ACC112 (cell line): ENCODE data around the gene FBH1.
"Not testable (repeated sequence)": the region's sequence is repeated elsewhere in the genome, so short reads cannot be mapped to it uniquely, and the experiment has no call there.

ENCODE experiments used
- H2AFZ ChIP-seq: fragments of 200-600 bp; sonication (generic); one replicate; pipeline ENCODE4 v1.6.0; 2017; ENCODE audit warnings: antibody characterized with exemption, low read length; ENCODE audit not compliant: unreplicated experiment
- H3K27ac ChIP-seq: fragments of 200-600 bp; sonication (generic); 2 replicates; pipeline ENCODE4 v1.5.1; 2014; ENCODE audit warnings: low read depth, mild to moderate bottlenecking, antibody characterized with exemption, low read length, moderate library complexity
- H3K27me3 ChIP-seq: fragments of 200-600 bp; sonication (generic); 2 replicates; pipeline ENCODE4 v1.6.1; 2014; ENCODE audit warnings: mild to moderate bottlenecking, antibody characterized with exemption, low read length, moderate library complexity, mixed read lengths; ENCODE audit not compliant: insufficient read depth
- H3K36me3 ChIP-seq: fragments of 200-600 bp; sonication (generic); 2 replicates; pipeline ENCODE4 v1.6.1; 2016; ENCODE audit warnings: mild to moderate bottlenecking, antibody characterized with exemption, low read length, moderate library complexity, mixed read lengths; ENCODE audit not compliant: insufficient read depth
- H3K4me1 ChIP-seq: fragments of 200-600 bp; sonication (generic); one replicate; pipeline ENCODE4 v1.6.1; 2016; ENCODE audit warnings: low read length, mixed read lengths; ENCODE audit not compliant: insufficient read depth, unreplicated experiment, control insufficient read depth
- H3K4me3 ChIP-seq: fragments of 200-600 bp; sonication (generic); 2 replicates; pipeline ENCODE4 v1.5.1; 2014; ENCODE audit warnings: mild to moderate bottlenecking, low read depth, low read length
- H3K79me2 ChIP-seq: fragments of 200-600 bp; sonication (generic); one replicate; pipeline ENCODE4 v1.6.0; 2016; ENCODE audit warnings: low read length; ENCODE audit not compliant: control insufficient read depth, unreplicated experiment, insufficient read depth

Gene FBH1

GRCh38 chr10:5959142-5959541 is 69.1 kb downstream of the FBH1 start:
- H3K36me3 ChIP-seq, result no peaks in the 10 kb centered on the region
- H3K4me3 ChIP-seq, result no peak overlapping the region
- H3K79me2 ChIP-seq, result no peaks in the 10 kb centered on the region
- no peak overlapping the region for H3K27ac ChIP-seq
- peaks cover 10% of the 10 kb centered on the region for H3K4me1 ChIP-seq
- H3K27me3 ChIP-seq, result no peaks in the 10 kb centered on the region
- no peak overlapping the region for H2AFZ ChIP-seq

- no peak overlapping the region for H3K27ac ChIP-seq
- no peak overlapping the region for H2AFZ ChIP-seq
- H3K27me3 ChIP-seq, result no peaks in the 10 kb centered on the region
- no peaks in the 10 kb centered on the region for H3K36me3 ChIP-seq
- H3K4me3 ChIP-seq, result no peak overlapping the region
- H3K79me2 ChIP-seq, result no peaks in the 10 kb centered on the region
- peaks cover 10% of the 10 kb centered on the region for H3K4me1 ChIP-seq
These were observed 69.6 kb downstream of the FBH1 start for GRCh38 chr10:5959581-5960069.

GRCh38 chr10:5960070-5960972 is 70.3 kb downstream of the FBH1 start:
- Histone ChIP-seq H3K79me2 (no peaks in the 10 kb centered on the region), H3K27me3 (no peaks in the 10 kb centered on the region), H3K36me3 (no peaks in the 10 kb centered on the region), H3K4me3 (no peak overlapping the region), H2AFZ (no peak overlapping the region), H3K27ac (no peak overlapping the region), H3K4me1 (peaks cover 10% of the 10 kb centered on the region)

- not testable (repeated sequence) for H3K4me1 ChIP-seq, H3K79me2 ChIP-seq, H3K36me3 ChIP-seq, H3K4me3 ChIP-seq, H2AFZ ChIP-seq, H3K27me3 ChIP-seq, H3K27ac ChIP-seq
These were observed 70.9 kb downstream of the FBH1 start for GRCh38 chr10:5960973-5961275.

DNA sequence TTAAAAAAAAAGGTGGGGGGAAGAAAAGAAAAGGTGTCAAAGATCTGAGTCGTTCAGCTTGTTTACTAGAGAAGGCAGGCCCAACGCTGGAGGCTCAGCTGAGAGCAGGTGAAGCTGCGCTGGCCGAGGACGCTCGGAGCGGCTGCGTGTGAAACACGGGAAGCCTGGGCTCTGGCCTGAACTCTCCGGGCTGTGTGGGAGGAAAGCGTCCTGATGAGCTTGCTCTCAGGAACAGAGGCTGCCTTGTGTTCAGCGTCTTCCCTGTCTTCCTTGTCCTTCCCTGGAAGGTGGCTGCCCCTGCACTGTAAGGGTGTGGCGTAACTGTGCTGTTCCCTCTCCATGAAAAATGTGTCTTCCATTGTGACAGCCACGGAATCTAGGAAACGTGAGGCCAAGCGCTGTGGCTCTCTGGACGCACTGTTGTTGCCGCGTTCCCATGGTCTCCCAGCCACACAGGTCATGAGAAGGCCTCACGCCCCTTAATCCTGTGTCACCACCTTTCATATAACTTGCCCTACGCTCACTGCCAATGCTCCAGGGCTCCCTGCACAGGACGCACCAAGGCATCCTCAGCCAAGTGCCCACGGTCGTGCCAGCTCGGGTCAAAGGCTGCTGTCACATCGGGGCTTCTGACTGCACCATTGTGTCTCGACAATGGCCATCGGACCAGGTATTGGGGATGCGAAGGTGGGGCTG is 71.5 kb downstream of the FBH1 start:
- no peaks in the 10 kb centered on the region for H3K27me3 ChIP-seq
- no peaks in the 10 kb centered on the region for H3K79me2 ChIP-seq
- H2AFZ ChIP-seq, result no peak overlapping the region
- H3K4me3 ChIP-seq, result no peak overlapping the region
- H3K27ac ChIP-seq, result no peak overlapping the region
- peaks cover 10% of the 10 kb centered on the region for H3K4me1 ChIP-seq
- H3K36me3 ChIP-seq, result no peaks in the 10 kb centered on the region

- H3K4me3 ChIP-seq, H3K4me1 ChIP-seq, H3K79me2 ChIP-seq, H3K27me3 ChIP-seq, H3K27ac ChIP-seq, H2AFZ ChIP-seq, H3K36me3 ChIP-seq: not testable (repeated sequence)
These were observed 72.4 kb downstream of the FBH1 start for GRCh38 chr10:5962358-5962940.

DNA sequence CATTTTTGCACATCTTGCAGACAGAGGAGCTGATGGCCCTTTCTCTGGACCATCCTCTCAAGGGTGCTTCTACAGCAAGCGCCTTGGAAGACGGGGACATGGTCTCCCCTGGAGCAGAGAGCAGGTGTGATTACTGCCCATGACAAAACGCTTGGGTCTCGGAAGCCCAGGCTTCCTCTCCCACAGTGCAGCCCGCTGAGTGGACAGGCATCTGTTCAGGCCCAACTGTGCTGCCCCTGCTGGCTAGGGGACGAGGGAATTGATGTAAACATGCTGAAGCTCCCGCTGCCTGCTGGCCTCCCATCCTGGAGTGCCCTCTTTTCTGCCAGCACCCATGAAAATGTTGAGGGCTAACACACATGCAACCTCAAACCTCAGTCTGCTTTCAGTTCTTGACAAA is 73.0 kb downstream of the FBH1 start:
- Histone ChIP-seq H2AFZ (no peak overlapping the region), H3K27ac (no peak overlapping the region), H3K4me1 (peaks cover 7% of the 10 kb centered on the region), H3K27me3 (no peaks in the 10 kb centered on the region), H3K4me3 (no peak overlapping the region), H3K79me2 (no peaks in the 10 kb centered on the region), H3K36me3 (no peaks in the 10 kb centered on the region)

DNA sequence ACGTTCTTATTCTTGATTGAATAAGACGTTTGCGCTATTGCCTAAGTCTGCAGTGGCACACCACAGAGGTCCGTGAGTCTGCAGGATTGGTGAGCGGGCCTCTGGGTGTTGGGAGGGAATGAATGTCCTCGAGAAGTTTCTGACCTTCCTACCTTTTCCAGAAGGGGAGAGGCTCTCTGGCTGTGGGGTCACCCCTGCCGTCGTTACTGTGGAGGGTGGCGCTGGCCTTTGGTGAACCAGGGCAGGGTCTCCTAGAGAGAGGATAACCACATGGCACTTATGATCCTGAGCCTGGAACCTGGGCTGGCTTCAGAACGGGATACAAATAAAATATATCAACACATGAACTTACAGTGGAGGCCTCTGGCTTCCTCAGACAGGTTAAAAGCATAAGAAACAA is 73.5 kb downstream of the FBH1 start:
- Histone ChIP-seq H3K4me1 (peaks cover 2% of the 10 kb centered on the region), H3K36me3 (no peaks in the 10 kb centered on the region), H3K27ac (no peak overlapping the region), H3K4me3 (no peak overlapping the region), H3K79me2 (no peaks in the 10 kb centered on the region), H2AFZ (no peak overlapping the region), H3K27me3 (no peaks in the 10 kb centered on the region)

- no peak overlapping the region for H3K27ac ChIP-seq
These were observed 74.7 kb downstream of the FBH1 start for GRCh38 chr10:5964736-5965135.

DNA sequence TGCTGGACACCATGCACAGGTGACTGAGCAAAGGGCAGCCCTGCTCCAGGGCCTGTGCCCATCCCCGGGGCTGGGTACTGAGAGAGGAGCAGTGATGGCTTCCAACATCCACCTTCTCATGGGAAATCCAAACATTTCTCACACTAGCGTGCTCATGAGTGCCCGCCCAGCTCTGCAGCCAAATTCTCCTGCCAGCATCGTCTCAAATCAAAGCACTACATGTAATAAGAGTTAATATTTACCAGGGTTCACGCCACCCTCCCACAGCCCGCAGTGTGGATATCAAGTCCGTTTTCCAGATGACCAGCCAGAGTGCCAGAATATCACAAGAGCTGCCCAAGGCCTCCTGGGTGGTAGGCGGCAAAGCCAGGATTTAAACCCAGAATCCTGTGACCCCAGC is 75.2 kb downstream of the FBH1 start:
- H2AFZ ChIP-seq, result no peak overlapping the region
- H3K79me2 ChIP-seq, result peaks cover 4% of the 10 kb centered on the region
- H3K27me3 ChIP-seq, result no peaks in the 10 kb centered on the region
- no peak overlapping the region for H3K27ac ChIP-seq
- no peaks in the 10 kb centered on the region for H3K4me1 ChIP-seq
- H3K4me3 ChIP-seq, result no peak overlapping the region
- H3K36me3 ChIP-seq, result no peaks in the 10 kb centered on the region

More at GRCh38 chr10:5964736-5965135, 74.7 kb downstream of the FBH1 start:
- no peaks in the 10 kb centered on the region for H3K27me3 ChIP-seq
- H3K4me3 ChIP-seq, result no peak overlapping the region
- no peaks in the 10 kb centered on the region for H3K79me2 ChIP-seq
- no peak overlapping the region for H2AFZ ChIP-seq
- H3K4me1 ChIP-seq, result no peaks in the 10 kb centered on the region
- H3K36me3 ChIP-seq, result no peaks in the 10 kb centered on the region
